Esophagus mucosa (tissue), 1 donor: ENCODE measurements around the gene ELF1. TPM values are rescaled to one million over a fixed set of nuclear protein-coding genes. Genes with fewer than 3 reads are reported as not detected.
A peak's percentile ranks its signal among the peaks of the same experiment; 100 is the strongest.
"Not testable (repeated sequence)": the region's sequence is repeated elsewhere in the genome, so short reads cannot be mapped to it uniquely, and the experiment has no call there.

Experiments used
- ATAC-seq: fragments of 200-7000 bp; cut with Tn5 transposase; one replicate; pipeline ENCODE4 v1.9.1; 2020
- total RNA-seq: library from RNA; stranded (reverse); gene quantifications from one replicate; pipeline ENCODE4 v1.2.4, GENCODE V29; 2023
- donor health status: DM: yes; HTN: yes; CAD: no.

ELF1 gene
- total RNA-seq, 1 donor from 2014 or later = 68.9 TPM

- peak; percentile 11 for ATAC-seq
Observed at GRCh38 chr13:41040584-41041334, 21.6 kb upstream of the ELF1 start.

GRCh38 chr13:41039746-41040145, 20.6 kb upstream of the ELF1 start:
- no peak for ATAC-seq

GRCh38 chr13:41036557-41036956, 17.4 kb upstream of the ELF1 start:
- not testable (repeated sequence) for ATAC-seq

GRCh38 chr13:41034881-41035280, 15.8 kb upstream of the ELF1 start:
- peak; percentile 59 for ATAC-seq

GRCh38 chr13:41034382-41034781, 15.3 kb upstream of the ELF1 start:
- ATAC-seq = no peak

GRCh38 chr13:41032691-41033376, 13.7 kb upstream of the ELF1 start:
- no peak for ATAC-seq

GRCh38 chr13:41029629-41030028, 10.5 kb upstream of the ELF1 start:
- no peak for ATAC-seq

GRCh38 chr13:41028051-41028450, 8.9 kb upstream of the ELF1 start:
- no peak for ATAC-seq

GRCh38 chr13:41026788-41027187, 7.7 kb upstream of the ELF1 start:
- no peak for ATAC-seq

GRCh38 chr13:41025518-41025917, 6.4 kb upstream of the ELF1 start:
- no peak for ATAC-seq

GRCh38 chr13:41019578-41020347, 647 bp upstream of the ELF1 start:
- ATAC-seq = no peak

- no peak for ATAC-seq
Observed at GRCh38 chr13:41018602-41018948, 541 bp downstream of the ELF1 start.

GRCh38 chr13:41017817-41018601, 1.1 kb downstream of the ELF1 start:
- no peak for ATAC-seq

- ATAC-seq = peak; percentile 39
Observed at GRCh38 chr13:41017159-41017558, 2.0 kb downstream of the ELF1 start.

- ATAC-seq = no peak
Observed at GRCh38 chr13:41015920-41016319, 3.2 kb downstream of the ELF1 start.

GRCh38 chr13:41013835-41014234, 5.3 kb downstream of the ELF1 start:
- ATAC-seq = no peak

- no peak for ATAC-seq
Observed at GRCh38 chr13:41012536-41012935, 6.6 kb downstream of the ELF1 start.

- ATAC-seq = no peak
Observed at GRCh38 chr13:41011382-41011956, 7.6 kb downstream of the ELF1 start.

- peak; percentile 67 for ATAC-seq
Observed at GRCh38 chr13:41008349-41008980, 10.7 kb downstream of the ELF1 start.

GRCh38 chr13:41007744-41008128, 11.4 kb downstream of the ELF1 start:
- peak; percentile 82 for ATAC-seq

- no peak for ATAC-seq
Observed at GRCh38 chr13:41006978-41007743, 12.0 kb downstream of the ELF1 start.
